ENCODE results near the gene HIF1A.
A peak's percentile ranks its signal among the peaks of the same experiment; 100 is the strongest.

The HIF1A gene

GRCh38 chr14:61750708-61751474 lies 55.6 kb downstream of the HIF1A start:
- Histone ChIP-seq H3K9me3 (ENCODE audit: low read length) (no peaks in the 10 kb centered on the region), H2AFZ (ENCODE audit: low read length) (no peak overlapping the region), H3K36me3 (ENCODE audit: insufficient read depth, low read length) (peaks cover 36% of the 10 kb centered on the region), H3K4me3 (ENCODE audit: low read depth, low read length, poor library complexity, severe bottlenecking) (peak overlapping the region; percentile 62), H3K4me2 (ENCODE audit: low read length) (peak overlapping the region; percentile 75), H3K79me2 (ENCODE audit: insufficient read depth, low read length) (peaks cover 19% of the 10 kb centered on the region; the same call in 1 of the 2 replicates), H3K27me3 (ENCODE audit: insufficient read depth, low read length) (no peaks in the 10 kb centered on the region), H3K9me2 (ENCODE audit: low read depth, low read length) (no peaks in the 10 kb centered on the region), H3K9ac (ENCODE audit: low read length) (peak overlapping the region; percentile 63; the same call in 1 of the 2 replicates), H3K4me1 (ENCODE audit: insufficient read depth, low read length, severe bottlenecking) (peaks cover 70% of the 10 kb centered on the region), H3K27ac (ENCODE audit: low read depth, low read length, poor library complexity, severe bottlenecking) (peak overlapping the region; percentile 47), H3F3A (ENCODE audit: insufficient read depth, low read length) (no peaks in the 10 kb centered on the region), H4K20me1 (ENCODE audit: insufficient read depth, low read length) (no peaks in the 10 kb centered on the region)
- no peak for TF ChIP-seq EZH2 (IDR thresholded peaks at IDR 0.05; ENCODE audit: borderline replicate concordance, low read length)
- TF ChIP-seq CTCF (IDR thresholded peaks at IDR 0.05; ENCODE audit: low read length): no peak

DNA sequence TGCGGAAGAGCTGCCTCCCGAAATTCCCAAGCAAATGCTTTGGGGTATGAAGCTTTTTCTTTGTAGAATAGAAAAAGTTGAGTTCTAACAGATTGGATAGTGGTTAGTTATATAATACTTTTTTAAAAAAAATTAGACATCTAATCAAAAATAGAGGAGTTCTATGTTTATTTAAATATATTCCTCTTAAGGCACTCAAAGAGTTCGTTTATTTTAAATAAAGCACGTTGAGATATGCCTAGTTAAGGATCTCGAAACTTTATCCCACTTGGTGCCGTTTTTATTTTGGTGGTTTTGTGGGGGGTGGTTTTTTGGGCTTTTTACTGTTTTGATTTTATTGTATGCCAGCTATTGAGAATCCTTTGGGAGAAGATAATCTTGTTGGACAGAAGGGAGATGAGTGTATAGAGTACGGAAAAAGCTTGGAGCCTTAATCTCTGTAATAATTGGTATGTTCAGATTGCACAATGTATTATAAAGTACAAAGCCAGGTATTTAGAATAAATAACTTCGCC lies 56.2 kb downstream of the HIF1A start:
- no peaks in the 10 kb centered on the region for H3K27me3 ChIP-seq (ENCODE audit: insufficient read depth, low read length)
- H3K27ac ChIP-seq (ENCODE audit: low read depth, low read length, poor library complexity, severe bottlenecking): peak overlapping the region; percentile 43
- no peaks in the 10 kb centered on the region for H4K20me1 ChIP-seq (ENCODE audit: insufficient read depth, low read length)
- peak overlapping the region; percentile 62 for H3K4me3 ChIP-seq (ENCODE audit: low read depth, low read length, poor library complexity, severe bottlenecking)
- peak overlapping the region; percentile 75 for H3K4me2 ChIP-seq (ENCODE audit: low read length)
- H3K4me1 ChIP-seq (ENCODE audit: insufficient read depth, low read length, severe bottlenecking): peaks cover 65% of the 10 kb centered on the region
- H3K9me3 ChIP-seq (ENCODE audit: low read length): no peaks in the 10 kb centered on the region
- H3K79me2 ChIP-seq (ENCODE audit: insufficient read depth, low read length): peaks cover 19% of the 10 kb centered on the region; the same call in 1 of the 2 replicates
- H3K36me3 ChIP-seq (ENCODE audit: insufficient read depth, low read length): peaks cover 29% of the 10 kb centered on the region
- no peaks in the 10 kb centered on the region for H3F3A ChIP-seq (ENCODE audit: insufficient read depth, low read length)
- no peaks in the 10 kb centered on the region for H3K9me2 ChIP-seq (ENCODE audit: low read depth, low read length)
- TF ChIP-seq CTCF (IDR thresholded peaks at IDR 0.05; ENCODE audit: low read length): no peak
- no peak for TF ChIP-seq EZH2 (IDR thresholded peaks at IDR 0.05; ENCODE audit: borderline replicate concordance, low read length)
- no peak overlapping the region for H2AFZ ChIP-seq (ENCODE audit: low read length)
- peak overlapping the region; percentile 63; the same call in 1 of the 2 replicates for H3K9ac ChIP-seq (ENCODE audit: low read length)

DNA sequence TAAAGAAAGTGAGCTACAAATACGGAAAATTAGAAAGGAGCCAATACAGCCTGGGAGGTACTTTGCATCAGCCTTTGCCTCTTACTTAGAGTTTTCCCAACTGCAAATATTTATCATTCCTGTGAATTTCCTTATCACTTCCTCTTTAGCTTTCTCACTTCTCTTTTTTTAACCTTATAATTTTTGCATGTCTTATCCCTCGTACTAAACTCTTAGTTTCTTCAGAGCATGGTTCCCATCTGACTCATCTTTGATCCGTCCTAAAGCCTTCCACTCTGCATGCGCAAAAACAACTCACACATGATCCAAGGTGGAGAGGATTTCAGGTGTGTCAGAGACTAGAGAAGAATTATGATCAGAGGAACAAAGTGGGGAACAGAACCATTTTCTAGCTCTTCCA lies 57.3 kb downstream of the HIF1A start:
- no peak overlapping the region for H3K4me2 ChIP-seq (ENCODE audit: low read length)
- no peak overlapping the region for H3K9ac ChIP-seq (ENCODE audit: low read length)
- no peaks in the 10 kb centered on the region for H3K9me2 ChIP-seq (ENCODE audit: low read depth, low read length)
- H3K9me3 ChIP-seq (ENCODE audit: low read length): no peaks in the 10 kb centered on the region
- H2AFZ ChIP-seq (ENCODE audit: low read length): no peak overlapping the region
- H3K4me1 ChIP-seq (ENCODE audit: insufficient read depth, low read length, severe bottlenecking): peaks cover 54% of the 10 kb centered on the region
- peak overlapping the region; percentile 29 for H3K27ac ChIP-seq (ENCODE audit: low read depth, low read length, poor library complexity, severe bottlenecking)
- TF ChIP-seq CTCF (IDR thresholded peaks at IDR 0.05; ENCODE audit: low read length) (no peak), EZH2 (IDR thresholded peaks at IDR 0.05; ENCODE audit: borderline replicate concordance, low read length) (no peak)
- H3K79me2 ChIP-seq (ENCODE audit: insufficient read depth, low read length): peaks cover 15% of the 10 kb centered on the region; the same call in 1 of the 2 replicates
- H3F3A ChIP-seq (ENCODE audit: insufficient read depth, low read length): no peaks in the 10 kb centered on the region
- peaks cover 18% of the 10 kb centered on the region for H3K36me3 ChIP-seq (ENCODE audit: insufficient read depth, low read length)
- no peaks in the 10 kb centered on the region for H3K27me3 ChIP-seq (ENCODE audit: insufficient read depth, low read length)
- H3K4me3 ChIP-seq (ENCODE audit: low read depth, low read length, poor library complexity, severe bottlenecking): no peak overlapping the region
- H4K20me1 ChIP-seq (ENCODE audit: insufficient read depth, low read length): no peaks in the 10 kb centered on the region
